ENCODE measurements around the gene ADAMTSL3. TPM values are rescaled to one million over a fixed set of nuclear protein-coding genes. Genes with fewer than 3 reads are reported as not detected.

ADAMTSL3 gene
- polyA plus RNA-seq, 1 experiment, result 0.05 TPM

- ChIA-PET POLR2A (no interaction called here), CTCF (no interaction called here)
- Histone ChIP-seq H3K27me3 (ENCODE audit: control insufficient read depth, insufficient read depth, low read length) (no peaks in the 10 kb centered on the region), H3K27ac (ENCODE audit: low read depth, low read length) (no peak overlapping the region), H3K9me3 (ENCODE audit: control insufficient read depth, insufficient read depth, low read length) (no peaks in the 10 kb centered on the region), H3K4me3 (ENCODE audit: low read depth, low read length) (no peak overlapping the region)
- TF ChIP-seq CTCF (IDR thresholded peaks at IDR 0.05; ENCODE audit: low read depth, low read length), result no peak
- DNase-seq (ENCODE audit: low read depth, low spot score), result no peak
These were observed 40.6 kb downstream of the ADAMTSL3 start for GRCh38 chr15:83694536-83694935.

- ChIA-PET CTCF (no interaction called here), POLR2A (no interaction called here)
- no peak for DNase-seq (ENCODE audit: low read depth, low spot score)
- no peaks in the 10 kb centered on the region for H3K9me3 ChIP-seq (ENCODE audit: control insufficient read depth, insufficient read depth, low read length)
- no peak for TF ChIP-seq CTCF (IDR thresholded peaks at IDR 0.05; ENCODE audit: low read depth, low read length)
- H3K27me3 ChIP-seq (ENCODE audit: control insufficient read depth, insufficient read depth, low read length), result no peaks in the 10 kb centered on the region
- no peak overlapping the region for H3K27ac ChIP-seq (ENCODE audit: low read depth, low read length)
- no peak overlapping the region for H3K4me3 ChIP-seq (ENCODE audit: low read depth, low read length)
These were observed 41.3 kb downstream of the ADAMTSL3 start for GRCh38 chr15:83695246-83695645.

GRCh38 chr15:83695901-83696425 lies 42.0 kb downstream of the ADAMTSL3 start:
- Histone ChIP-seq H3K9me3 (ENCODE audit: control insufficient read depth, insufficient read depth, low read length) (no peaks in the 10 kb centered on the region), H3K4me3 (ENCODE audit: low read depth, low read length) (no peak overlapping the region), H3K27me3 (ENCODE audit: control insufficient read depth, insufficient read depth, low read length) (no peaks in the 10 kb centered on the region), H3K27ac (ENCODE audit: low read depth, low read length) (no peak overlapping the region)
- TF ChIP-seq CTCF (IDR thresholded peaks at IDR 0.05; ENCODE audit: low read depth, low read length), result no peak
- ChIA-PET CTCF (no interaction called here), POLR2A (no interaction called here)
- DNase-seq (ENCODE audit: low read depth, low spot score), result no peak

- POLR2A ChIA-PET, result no interaction called here
These were observed 43.8 kb downstream of the ADAMTSL3 start for GRCh38 chr15:83697716-83698115.

GRCh38 chr15:83698294-83698693 lies 44.4 kb downstream of the ADAMTSL3 start:
- TF ChIP-seq CTCF (IDR thresholded peaks at IDR 0.05; ENCODE audit: low read depth, low read length), result no peak
- no peaks in the 10 kb centered on the region for H3K9me3 ChIP-seq (ENCODE audit: control insufficient read depth, insufficient read depth, low read length)
- H3K4me3 ChIP-seq (ENCODE audit: low read depth, low read length), result no peak overlapping the region
- ChIA-PET CTCF (no interaction called here), POLR2A (no interaction called here)
- no peak for DNase-seq (ENCODE audit: low read depth, low spot score)
- H3K27me3 ChIP-seq (ENCODE audit: control insufficient read depth, insufficient read depth, low read length), result no peaks in the 10 kb centered on the region
- H3K27ac ChIP-seq (ENCODE audit: low read depth, low read length), result no peak overlapping the region

More at GRCh38 chr15:83697716-83698115, 43.8 kb downstream of the ADAMTSL3 start:
- H3K27ac ChIP-seq (ENCODE audit: low read depth, low read length), result no peak overlapping the region
- H3K27me3 ChIP-seq (ENCODE audit: control insufficient read depth, insufficient read depth, low read length), result no peaks in the 10 kb centered on the region
- CTCF ChIA-PET, result no interaction called here
- TF ChIP-seq CTCF (IDR thresholded peaks at IDR 0.05; ENCODE audit: low read depth, low read length), result no peak
- H3K9me3 ChIP-seq (ENCODE audit: control insufficient read depth, insufficient read depth, low read length), result no peaks in the 10 kb centered on the region
- no peak overlapping the region for H3K4me3 ChIP-seq (ENCODE audit: low read depth, low read length)
- DNase-seq (ENCODE audit: low read depth, low spot score), result no peak

Data from AG04450 (cell line).